Uterus (tissue), 4 donors: ENCODE results near the gene SDC1. TPM values are rescaled to one million over a fixed set of nuclear protein-coding genes. Genes with fewer than 3 reads are reported as not detected.

Experiments
- DNase-seq, 2 donors: peaks; one replicate each; pipeline ENCODE4 v3.0.0-alpha.2; 2019 to 2020
- H3K27ac ChIP-seq, 2 donors: fragments of 200-600 bp; sonication (generic); 1 replicate in 1 of 2; 2 replicates in 1 of 2; pipeline ENCODE4 v1.5.1; 2016 to 2018
- H3K27me3 ChIP-seq, 2 donors: fragments of 200-600 bp; sonication (generic); one replicate each; pipeline ENCODE4 v1.5.1; 2018 to 2019; ENCODE audit warnings: control low read depth in 1 of 2
- H3K36me3 ChIP-seq, 2 donors: fragments of 200-600 bp; sonication (generic); one replicate each; pipeline ENCODE4 v1.5.1; 2019; ENCODE audit warnings: control low read depth in 1 of 2
- H3K4me1 ChIP-seq, 2 donors: fragments of 200-600 bp; sonication (generic); one replicate each; pipeline ENCODE4 v1.5.1; 2018 to 2019; ENCODE audit warnings: control low read depth in 1 of 2
- H3K4me3 ChIP-seq, 2 donors: fragments of 200-600 bp; sonication (generic); 1 replicate in 1 of 2; 2 replicates in 1 of 2; pipeline ENCODE4 v1.5.1; 2018 to 2019; ENCODE audit warnings: mild to moderate bottlenecking in 1 of 2
- H3K9me3 ChIP-seq, 2 donors: fragments of 200-600 bp; sonication (generic); one replicate each; pipeline ENCODE4 v1.5.1; 2019; ENCODE audit warnings: control low read depth in 1 of 2
- CTCF ChIP-seq, 4 experiments: fragments of 200-600 bp in 2 of 4; fragments of 450-650 bp in 2 of 4; sonication (generic) in 2 of 4; IDR thresholded peaks; one replicate each; pipeline ENCODE4 v1.5.1; 2016 to 2019; ENCODE audit warnings: antibody characterized with exemption in 4 of 4, mild to moderate bottlenecking in 2 of 4, moderate library complexity in 1 of 4
- POLR2A ChIP-seq, 2 donors: fragments of 450-650 bp; IDR thresholded peaks; one replicate each; pipeline ENCODE4 v1.6.1; 2016; ENCODE audit warnings: antibody characterized with exemption in 2 of 2, mild to moderate bottlenecking in 1 of 2, moderate library complexity in 1 of 2
- intact Hi-C: fragments of 100-400 bp; cut with DNase I; formaldehyde crosslinking; loops from one replicate; pipeline ENCODE4 v1.15.1; 2023; ENCODE audit warnings: low total_unique reads
- total RNA-seq, 4 donors: library from RNA; depleted of rRNA in 3 of 4; stranded (reverse); fragments of >200 nt in 3 of 4; gene quantifications; one replicate each; pipeline versions ENCODE4 v1.1.0 to v1.2.4, GENCODE V29; 2014 to 2023
- donor health status: DM: yes; HTN: yes; CAD: no.

Gene SDC1
- total RNA-seq, 4 donors from 2014 or later: 0.29 to 30.1 (median 3.0) TPM; not detected in 1

- Histone ChIP-seq H3K4me1 (no peaks in the 10 kb centered on the region), H3K9me3 (no peaks in the 10 kb centered on the region), H3K27ac (no peak overlapping the region), H3K36me3 (no peaks in the 10 kb centered on the region), H3K27me3 (no peaks in the 10 kb centered on the region), H3K4me3 (no peak overlapping the region)
- intact Hi-C loops: no loop called here
- no peak for DNase-seq
- no peak for TF ChIP-seq CTCF (IDR thresholded peaks at IDR 0.05)
- TF ChIP-seq POLR2A (IDR thresholded peaks at IDR 0.05): no peak
These were observed 44.0 kb downstream of the SDC1 start for GRCh38 chr2:20180676-20181648.

- intact Hi-C loops: no loop called here
These were observed 45.0 kb downstream of the SDC1 start for GRCh38 chr2:20179755-20180594.

GRCh38 chr2:20179466-20179754 lies 45.5 kb downstream of the SDC1 start:
- Histone ChIP-seq H3K27me3 (no peaks in the 10 kb centered on the region), H3K27ac (no peak overlapping the region), H3K4me1 (no peaks in the 10 kb centered on the region), H3K36me3 (no peaks in the 10 kb centered on the region), H3K9me3 (no peaks in the 10 kb centered on the region), H3K4me3 (no peak overlapping the region)
- intact Hi-C loops: no loop called here
- no peak for DNase-seq
- TF ChIP-seq CTCF (IDR thresholded peaks at IDR 0.05): no peak
- TF ChIP-seq POLR2A (IDR thresholded peaks at IDR 0.05): no peak

More at GRCh38 chr2:20179755-20180594, 45.0 kb downstream of the SDC1 start:
- TF ChIP-seq POLR2A (IDR thresholded peaks at IDR 0.05) (no peak), CTCF (IDR thresholded peaks at IDR 0.05) (no peak)
- DNase-seq: no peak
- no peaks in the 10 kb centered on the region for H3K36me3 ChIP-seq
- no peaks in the 10 kb centered on the region for H3K9me3 ChIP-seq
- no peak overlapping the region for H3K27ac ChIP-seq
- no peaks in the 10 kb centered on the region for H3K27me3 ChIP-seq
- H3K4me1 ChIP-seq: no peaks in the 10 kb centered on the region
- H3K4me3 ChIP-seq: no peak overlapping the region

- H3K4me3 ChIP-seq: no peak overlapping the region
- no peaks in the 10 kb centered on the region for H3K36me3 ChIP-seq
- no peaks in the 10 kb centered on the region for H3K4me1 ChIP-seq
- intact Hi-C loops: no loop called here
- TF ChIP-seq POLR2A (IDR thresholded peaks at IDR 0.05): no peak
- no peak for TF ChIP-seq CTCF (IDR thresholded peaks at IDR 0.05)
- DNase-seq: no peak
- no peaks in the 10 kb centered on the region for H3K27me3 ChIP-seq
- no peak overlapping the region for H3K27ac ChIP-seq
- H3K9me3 ChIP-seq: no peaks in the 10 kb centered on the region
These were observed 46.1 kb downstream of the SDC1 start for GRCh38 chr2:20178666-20179465.
